Gastroesophageal sphincter (tissue), 4 donors: ENCODE data around the gene JARID2. TPM values are rescaled to one million over a fixed set of nuclear protein-coding genes. Genes with fewer than 3 reads are reported as not detected.

ENCODE experiments used
- ATAC-seq: fragments of 150-250 bp; one replicate; pipeline ENCODE4 v1.9.1; 2016; ENCODE audit warnings: mild to moderate bottlenecking, moderate library complexity
- H3K27ac ChIP-seq, 4 donors: fragments of 200-600 bp; sonication (generic) in 3 of 4; 1 replicate in 3 of 4; 2 replicates in 1 of 4; pipeline ENCODE4 v1.5.1; 2016 to 2019
- H3K27me3 ChIP-seq: fragments of 200-600 bp; sonication (generic); one replicate; pipeline ENCODE4 v1.5.1; 2019
- H3K36me3 ChIP-seq, 2 donors: fragments of 200-600 bp; sonication (generic); one replicate each; pipeline ENCODE4 v1.5.1; 2019; ENCODE audit warnings: control low read depth in 1 of 2
- H3K4me1 ChIP-seq, 3 donors: fragments of 200-600 bp; sonication (generic); 1 replicate in 2 of 3; 2 replicates in 1 of 3; pipeline ENCODE4 v1.5.1; 2016 to 2019; ENCODE audit warnings: control low read depth in 2 of 3
- H3K4me3 ChIP-seq, 2 donors: fragments of 200-600 bp; sonication (generic); one replicate each; pipeline ENCODE4 v1.5.1; 2019; ENCODE audit warnings: mild to moderate bottlenecking in 1 of 2, moderate library complexity in 1 of 2
- H3K9me3 ChIP-seq, 3 donors: fragments of 200-600 bp; sonication (generic); one replicate each; pipeline ENCODE4 v1.5.1; 2017 to 2019; ENCODE audit warnings: control low read depth in 2 of 3
- EP300 ChIP-seq: sonication (generic); formaldehyde crosslinking; IDR thresholded peaks from one replicate; pipeline ENCODE4 v1.6.1; 2017; ENCODE audit warnings: antibody characterized with exemption, mild to moderate bottlenecking
- POLR2A ChIP-seq, 2 donors: fragments of 450-650 bp; IDR thresholded peaks; one replicate each; pipeline ENCODE4 v1.6.1; 2017; ENCODE audit warnings: antibody characterized with exemption in 2 of 2, mild to moderate bottlenecking in 2 of 2, moderate library complexity in 1 of 2
- POLR2AphosphoS5 ChIP-seq: sonication (generic); formaldehyde crosslinking; IDR thresholded peaks from one replicate; pipeline ENCODE4 v1.6.1; 2017; ENCODE audit warnings: antibody characterized with exemption
- WGBS, 2 donors: methylation state at CpG; one replicate each; pipeline ENCODE4 v1.1.5; 2018; ENCODE audit warnings: low coverage in 1 of 2; 5-methylcytosine and 5-hydroxymethylcytosine counted together
- total RNA-seq, 4 donors: library from RNA; depleted of rRNA; stranded (reverse); fragments of >200 nt; gene quantifications; one replicate each; pipeline ENCODE4 v1.1.0, GENCODE V29; 2016
- TF ChIP-seq, protein P1 (sequence below), 4 experiments: fragments of 200-600 bp in 2 of 4; fragments of 450-650 bp in 2 of 4; sonication (generic) in 1 of 4; IDR thresholded peaks; one replicate each; pipeline ENCODE4 v1.5.1; 2017 to 2019; ENCODE audit warnings: antibody characterized with exemption in 4 of 4, mild to moderate bottlenecking in 2 of 4, moderate library complexity in 2 of 4

The JARID2 gene
- total RNA-seq, 4 donors from 2014 or later: 6.8 to 12.3 (median 8.5) TPM

- Histone ChIP-seq H3K36me3 (no peaks in the 10 kb centered on the region), H3K27me3 (no peaks in the 10 kb centered on the region), H3K9me3 (no peaks in the 10 kb centered on the region), H3K27ac (no peak overlapping the region), H3K4me1 (peaks cover 0 to 36% (median 0%) of the 10 kb centered on the region in 3 donors), H3K4me3 (no peak overlapping the region)
- no peak for ATAC-seq
- WGBS, 2 donors: 100% methylated on average over 1 of the region's 2 CpGs; no CpG with 5 or more reads in 1 of the 2 donors
- TF ChIP-seq POLR2A (IDR thresholded peaks at IDR 0.05): no peak
- TF ChIP-seq EP300: no peak
- no peak for TF ChIP-seq POLR2AphosphoS5
Measured at GRCh38 chr6:15550546-15551123, 304.8 kb downstream of the JARID2 start.

- 77 to 100% methylated on average over 1 to 7 of the region's 7 CpGs for WGBS, 2 donors
- no peak overlapping the region for H3K4me3 ChIP-seq
Measured at GRCh38 chr6:15551262-15551661, 305.4 kb downstream of the JARID2 start.

DNA sequence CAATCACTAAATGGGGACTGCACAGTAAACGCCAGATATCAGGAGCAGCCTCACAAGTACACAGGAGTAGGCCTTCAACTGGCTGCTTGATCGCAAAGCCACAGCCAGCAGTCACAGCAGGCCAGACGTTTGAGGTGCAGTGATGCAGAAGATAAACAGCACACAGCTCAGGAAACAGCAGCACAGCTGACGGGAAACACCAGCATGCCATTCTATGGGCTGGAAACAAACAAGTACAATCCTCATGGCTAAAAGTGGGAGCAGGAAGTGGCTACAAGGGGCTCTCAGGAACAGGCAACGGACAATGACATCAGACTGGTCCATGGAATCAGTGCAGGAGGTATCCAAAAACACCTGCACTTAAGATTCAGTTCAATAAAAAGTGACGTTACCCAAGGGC, 305.9 kb downstream of the JARID2 start:
- 56 to 76% methylated on average over 3 to 5 of the region's 6 CpGs for WGBS, 2 donors
- TF ChIP-seq POLR2AphosphoS5 (no peak), POLR2A (IDR thresholded peaks at IDR 0.05) (no peak), EP300 (no peak)
- TF ChIP-seq, protein P1, sequence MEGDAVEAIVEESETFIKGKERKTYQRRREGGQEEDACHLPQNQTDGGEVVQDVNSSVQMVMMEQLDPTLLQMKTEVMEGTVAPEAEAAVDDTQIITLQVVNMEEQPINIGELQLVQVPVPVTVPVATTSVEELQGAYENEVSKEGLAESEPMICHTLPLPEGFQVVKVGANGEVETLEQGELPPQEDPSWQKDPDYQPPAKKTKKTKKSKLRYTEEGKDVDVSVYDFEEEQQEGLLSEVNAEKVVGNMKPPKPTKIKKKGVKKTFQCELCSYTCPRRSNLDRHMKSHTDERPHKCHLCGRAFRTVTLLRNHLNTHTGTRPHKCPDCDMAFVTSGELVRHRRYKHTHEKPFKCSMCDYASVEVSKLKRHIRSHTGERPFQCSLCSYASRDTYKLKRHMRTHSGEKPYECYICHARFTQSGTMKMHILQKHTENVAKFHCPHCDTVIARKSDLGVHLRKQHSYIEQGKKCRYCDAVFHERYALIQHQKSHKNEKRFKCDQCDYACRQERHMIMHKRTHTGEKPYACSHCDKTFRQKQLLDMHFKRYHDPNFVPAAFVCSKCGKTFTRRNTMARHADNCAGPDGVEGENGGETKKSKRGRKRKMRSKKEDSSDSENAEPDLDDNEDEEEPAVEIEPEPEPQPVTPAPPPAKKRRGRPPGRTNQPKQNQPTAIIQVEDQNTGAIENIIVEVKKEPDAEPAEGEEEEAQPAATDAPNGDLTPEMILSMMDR (IDR thresholded peaks at IDR 0.05): no peak
- ATAC-seq: peak; percentile 46
- H3K4me3 ChIP-seq: no peak overlapping the region
- H3K36me3 ChIP-seq: no peaks in the 10 kb centered on the region
- no peaks in the 10 kb centered on the region for H3K9me3 ChIP-seq
- H3K27me3 ChIP-seq: no peaks in the 10 kb centered on the region
- H3K4me1 ChIP-seq: peaks cover 0 to 33% (median 0%) of the 10 kb centered on the region in 3 donors
- H3K27ac ChIP-seq: no peak overlapping the region

More at GRCh38 chr6:15551262-15551661, 305.4 kb downstream of the JARID2 start:
- TF ChIP-seq, protein P1 (IDR thresholded peaks at IDR 0.05): no peak
- TF ChIP-seq POLR2A (IDR thresholded peaks at IDR 0.05) (no peak), POLR2AphosphoS5 (no peak), EP300 (no peak)
- H3K27me3 ChIP-seq: no peaks in the 10 kb centered on the region
- H3K36me3 ChIP-seq: no peaks in the 10 kb centered on the region
- H3K27ac ChIP-seq: no peak overlapping the region
- no peak for ATAC-seq
- H3K4me1 ChIP-seq: peaks cover 0 to 36% (median 0%) of the 10 kb centered on the region in 3 donors
- no peaks in the 10 kb centered on the region for H3K9me3 ChIP-seq

DNA sequence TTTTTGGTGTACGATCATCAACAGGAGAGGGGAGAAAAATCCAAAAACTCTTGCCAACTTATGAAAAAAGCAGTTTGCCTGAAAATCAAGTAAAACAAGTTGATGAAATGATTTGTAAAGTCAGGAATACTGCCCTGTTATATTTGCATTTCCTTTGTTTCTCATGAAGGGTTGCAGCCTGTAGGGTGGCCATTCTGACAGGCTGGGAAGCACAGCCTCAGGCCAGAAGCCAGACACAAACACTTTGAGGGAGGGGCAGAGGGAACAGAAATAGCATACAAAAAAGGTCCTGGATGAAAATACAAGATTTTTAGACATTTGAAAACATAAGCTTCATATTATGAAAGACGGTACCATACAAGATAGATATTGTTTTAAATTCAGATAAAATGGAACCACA, 307.2 kb downstream of the JARID2 start:
- 71 to 75% methylated on average over 2 of the region's 2 CpGs for WGBS, 2 donors
- Histone ChIP-seq H3K4me3 (no peak overlapping the region), H3K9me3 (no peaks in the 10 kb centered on the region), H3K27me3 (no peaks in the 10 kb centered on the region), H3K27ac (no peak overlapping the region), H3K36me3 (no peaks in the 10 kb centered on the region), H3K4me1 (peaks cover 0 to 23% (median 0%) of the 10 kb centered on the region in 3 donors)
- ATAC-seq: no peak
- no peak for TF ChIP-seq POLR2A (IDR thresholded peaks at IDR 0.05)
- no peak for TF ChIP-seq POLR2AphosphoS5
- no peak for TF ChIP-seq EP300
- TF ChIP-seq, protein P1 (IDR thresholded peaks at IDR 0.05): no peak

- ATAC-seq: no peak
- WGBS, 2 donors: 92 to 100% methylated on average over 2 to 3 of the region's 4 CpGs
- TF ChIP-seq POLR2AphosphoS5 (no peak), POLR2A (IDR thresholded peaks at IDR 0.05) (no peak), EP300 (no peak)
- TF ChIP-seq, protein P1 (IDR thresholded peaks at IDR 0.05): no peak
- no peak overlapping the region for H3K27ac ChIP-seq
- no peak overlapping the region for H3K4me3 ChIP-seq
- H3K36me3 ChIP-seq: no peaks in the 10 kb centered on the region
- peaks cover 0 to 23% (median 0%) of the 10 kb centered on the region in 3 donors for H3K4me1 ChIP-seq
- H3K9me3 ChIP-seq: no peaks in the 10 kb centered on the region
- H3K27me3 ChIP-seq: no peaks in the 10 kb centered on the region
Measured at GRCh38 chr6:15553736-15554294, 307.9 kb downstream of the JARID2 start.
